C4-2B (cell line): ENCODE results near the gene ANTKMT.

Source experiments
- H3K27ac ChIP-seq: fragments of 450-650 bp; 2 replicates; pipeline ENCODE4 v1.5.1; 2017
- ZFX ChIP-seq: fragments of 450-650 bp; IDR thresholded peaks from 2 replicates; pipeline ENCODE4 v1.6.1; 2017
- TF ChIP-seq, protein P1 (sequence below): fragments of 450-650 bp; conservative IDR thresholded peaks from 2 replicates; pipeline ENCODE4 v1.5.1; 2017; ENCODE audit warnings: mild to moderate bottlenecking

ANTKMT gene

DNA sequence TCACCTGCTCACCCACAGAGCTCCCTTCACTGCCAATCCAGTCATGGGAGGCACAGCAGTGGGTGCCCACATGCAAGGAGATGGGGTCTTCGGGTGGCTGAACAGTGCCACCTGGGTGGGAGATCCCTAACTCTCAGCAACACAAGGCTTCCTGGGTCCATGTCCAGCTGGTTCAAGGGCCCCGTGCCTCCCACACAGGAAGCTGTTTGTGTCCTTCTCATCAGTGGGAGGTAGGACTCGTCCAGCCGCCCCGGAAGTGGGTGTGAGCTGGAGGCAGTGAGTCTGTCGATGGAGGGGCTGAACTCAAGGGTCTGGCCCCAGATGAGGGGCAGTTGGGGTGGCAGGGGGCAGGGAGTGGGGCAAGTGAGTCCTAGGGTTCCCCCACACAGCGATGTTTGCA lies 16.9 kb upstream of the ANTKMT start:
- TF ChIP-seq, protein P1, sequence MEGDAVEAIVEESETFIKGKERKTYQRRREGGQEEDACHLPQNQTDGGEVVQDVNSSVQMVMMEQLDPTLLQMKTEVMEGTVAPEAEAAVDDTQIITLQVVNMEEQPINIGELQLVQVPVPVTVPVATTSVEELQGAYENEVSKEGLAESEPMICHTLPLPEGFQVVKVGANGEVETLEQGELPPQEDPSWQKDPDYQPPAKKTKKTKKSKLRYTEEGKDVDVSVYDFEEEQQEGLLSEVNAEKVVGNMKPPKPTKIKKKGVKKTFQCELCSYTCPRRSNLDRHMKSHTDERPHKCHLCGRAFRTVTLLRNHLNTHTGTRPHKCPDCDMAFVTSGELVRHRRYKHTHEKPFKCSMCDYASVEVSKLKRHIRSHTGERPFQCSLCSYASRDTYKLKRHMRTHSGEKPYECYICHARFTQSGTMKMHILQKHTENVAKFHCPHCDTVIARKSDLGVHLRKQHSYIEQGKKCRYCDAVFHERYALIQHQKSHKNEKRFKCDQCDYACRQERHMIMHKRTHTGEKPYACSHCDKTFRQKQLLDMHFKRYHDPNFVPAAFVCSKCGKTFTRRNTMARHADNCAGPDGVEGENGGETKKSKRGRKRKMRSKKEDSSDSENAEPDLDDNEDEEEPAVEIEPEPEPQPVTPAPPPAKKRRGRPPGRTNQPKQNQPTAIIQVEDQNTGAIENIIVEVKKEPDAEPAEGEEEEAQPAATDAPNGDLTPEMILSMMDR, result no peak
- TF ChIP-seq ZFX, result no peak
- H3K27ac ChIP-seq, result no peak overlapping the region

- no peak for TF ChIP-seq ZFX
- TF ChIP-seq, protein P1, result no peak
- H3K27ac ChIP-seq, result no peak overlapping the region
These were observed 16.2 kb upstream of the ANTKMT start for GRCh38 chr16:704552-705380.

- no peak for TF ChIP-seq ZFX
- TF ChIP-seq, protein P1, result no peak
- no peak within 1 kb of the TSS for H3K27ac ChIP-seq
These were observed 15.3 kb upstream of the ANTKMT start, which contains the start of gene FBXL16 for GRCh38 chr16:705431-706188. Gene FBXL16, minus strand, starts transcription at chr16:705801. Its CDS starts 8,396 bp downstream, at chr16:697405.

GRCh38 chr16:706189-707061 lies 14.5 kb upstream of the ANTKMT start:
- TF ChIP-seq, protein P1, result no peak
- TF ChIP-seq ZFX, result no peak
- no peak overlapping the region for H3K27ac ChIP-seq

DNA sequence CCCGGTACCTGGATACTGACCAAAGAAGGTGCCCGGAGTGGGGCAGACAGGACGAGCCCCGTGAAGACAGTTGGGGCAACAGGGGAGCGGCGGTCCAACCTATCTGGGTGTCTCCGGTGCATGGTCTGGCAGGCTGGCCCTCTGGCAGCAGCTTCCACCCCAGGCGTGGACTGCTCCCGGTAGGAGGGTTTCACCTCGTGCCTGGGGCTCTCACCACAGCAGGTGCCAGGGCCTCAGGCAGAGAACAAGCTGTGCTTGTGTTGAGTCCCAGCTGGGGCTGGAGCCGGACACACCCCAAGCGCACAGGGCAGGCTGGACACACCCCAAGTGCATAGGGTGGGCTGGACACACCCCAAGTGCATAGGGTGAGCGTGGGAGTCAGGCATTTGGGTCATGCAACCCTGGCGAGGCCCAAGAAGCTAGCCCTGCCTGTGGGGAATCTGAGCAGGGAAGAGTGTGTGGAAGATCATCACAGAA lies 13.8 kb upstream of the ANTKMT start:
- no peak for TF ChIP-seq ZFX
- TF ChIP-seq, protein P1, result no peak
- H3K27ac ChIP-seq, result no peak overlapping the region

DNA sequence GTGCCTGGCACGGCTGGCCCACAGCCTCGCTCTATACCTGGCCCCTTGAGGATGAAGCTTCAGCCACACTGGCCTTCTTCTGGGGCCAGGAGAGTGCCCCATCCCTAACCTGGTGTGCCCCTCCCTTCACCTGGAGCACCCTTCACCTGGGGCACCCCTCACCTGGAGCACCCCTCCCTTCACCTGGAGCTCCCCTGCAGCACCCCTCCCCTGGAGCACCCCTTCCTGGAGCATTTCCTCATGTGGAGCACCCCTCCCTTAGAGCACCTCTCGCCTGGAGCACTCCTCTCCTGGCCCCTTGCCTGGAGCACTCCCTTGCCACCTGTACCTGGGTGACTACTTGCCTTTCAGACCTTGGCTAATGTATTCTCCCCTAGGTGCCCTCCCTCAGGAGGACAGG lies 12.9 kb upstream of the ANTKMT start:
- H3K27ac ChIP-seq, result no peak overlapping the region
- TF ChIP-seq, protein P1, result no peak
- no peak for TF ChIP-seq ZFX
